Measurements from ENCODE around the gene SNCG.
"Not testable (repeated sequence)": the region's sequence is repeated elsewhere in the genome, so short reads cannot be mapped to it uniquely, and the experiment has no call there.

SNCG gene

GRCh38 chr10:86961481-86962091, 3.2 kb downstream of the SNCG start:
- no peak for DNase-seq

GRCh38 chr10:86962136-86962980, 4.0 kb downstream of the SNCG start:
- no peak for DNase-seq

GRCh38 chr10:86962981-86963310, 4.5 kb downstream of the SNCG start:
- DNase-seq, result no peak

GRCh38 chr10:86963341-86963919, 5.0 kb downstream of the SNCG start:
- no peak for DNase-seq

GRCh38 chr10:86964061-86964846, 5.9 kb downstream of the SNCG start:
- DNase-seq, result no peak

GRCh38 chr10:86964847-86965190, 6.4 kb downstream of the SNCG start:
- no peak for DNase-seq

- no peak for DNase-seq
Observed at GRCh38 chr10:86965986-86966654, 7.7 kb downstream of the SNCG start.

GRCh38 chr10:86967481-86967941, 9.1 kb downstream of the SNCG start:
- DNase-seq, result no peak

GRCh38 chr10:86968271-86968993, 10.0 kb downstream of the SNCG start, which contains the start of gene ADIRF:
Gene ADIRF, plus strand, starts transcription at chr10:86968482. Its CDS starts 63 bp downstream, at chr10:86968545.
- no peak for DNase-seq

GRCh38 chr10:86968994-86969355, 10.6 kb downstream of the SNCG start:
- DNase-seq, result no peak

GRCh38 chr10:86969421-86970041, 11.1 kb downstream of the SNCG start:
- no peak for DNase-seq

- no peak for DNase-seq
Observed at GRCh38 chr10:86970162-86970981, 12.0 kb downstream of the SNCG start.

- DNase-seq, result no peak
Observed at GRCh38 chr10:86970982-86971231, 12.5 kb downstream of the SNCG start.

- peak; percentile 94 for DNase-seq
Observed at GRCh38 chr10:86971232-86971991, 13.0 kb downstream of the SNCG start.

- DNase-seq, result no peak
Observed at GRCh38 chr10:86972613-86973380, 14.4 kb downstream of the SNCG start.

- DNase-seq, result no peak
Observed at GRCh38 chr10:86974484-86974883, 16.1 kb downstream of the SNCG start.

GRCh38 chr10:86976362-86977056, 18.1 kb downstream of the SNCG start:
- no peak for DNase-seq

- DNase-seq, result not testable (repeated sequence)
Observed at GRCh38 chr10:86978457-86978856, 20.1 kb downstream of the SNCG start.
